BJ (cell line): ENCODE results near the gene PPP1R11. TPM values are rescaled to one million over a fixed set of nuclear protein-coding genes. Genes with fewer than 3 reads are reported as not detected.

Experiments
- CTCF ChIA-PET: fragments of 350-600 bp; formaldehyde crosslinking; extraction: SDS; loops from one replicate; lab custom pipeline; 2021; ENCODE audit warnings: antibody characterized with exemption, inconsistent platforms; lab: Yijun Ruan, JAX
- POLR2A ChIA-PET: fragments of 300-600 bp; sonication (Branson Sonifier 250); formaldehyde crosslinking; extraction: SDS; loops from one replicate; lab custom pipeline; 2021; ENCODE audit warnings: antibody characterized with exemption; lab: Charles Lee
- DNase-seq: peaks from one replicate; pipeline ENCODE4 v3.0.0-alpha.2; 2011; ENCODE audit warnings: low read depth
- H3K27me3 ChIP-seq: 2 replicates; pipeline ENCODE4 v1.6.0; 2011; ENCODE audit warnings: low read length; ENCODE audit not compliant: control insufficient read depth, insufficient read depth
- H3K36me3 ChIP-seq: 2 replicates; pipeline ENCODE4 v1.5.1; 2011; ENCODE audit warnings: low read length; ENCODE audit not compliant: control insufficient read depth, insufficient read depth
- H3K4me3 ChIP-seq: 2 replicates; pipeline ENCODE4 v1.5.1; 2011; ENCODE audit warnings: low read depth, mild to moderate bottlenecking, control low read depth, low read length
- CTCF ChIP-seq: IDR thresholded peaks from 2 replicates; pipeline ENCODE4 v1.5.1; 2011; ENCODE audit warnings: low read depth, mild to moderate bottlenecking, control low read depth, inconsistent platforms, low read length, moderate library complexity; ENCODE audit not compliant: insufficient read depth
- polyA plus RNA-seq: library from polyadenylated mRNA; depleted of rRNA; stranded (reverse); fragments of >200 nt; gene quantifications from 2 replicates; pipeline ENCODE4 v1.2.3, GENCODE V29; 2011

Gene PPP1R11
- polyA plus RNA-seq, 1 experiment, result 56.4 TPM

- ChIA-PET CTCF (interaction anchor here (0.7 to 3.6 kb wide), 3 partner anchors 9 to 434 kb away, joined by 3 to 21 read pairs (median 3); no protein-coding TSS in a partner anchor), POLR2A (no interaction called here)
- Histone ChIP-seq H3K4me3 (no peak overlapping the region), H3K27me3 (peaks cover 15% of the 10 kb centered on the region), H3K36me3 (no peaks in the 10 kb centered on the region)
- no peak for TF ChIP-seq CTCF
- no peak for DNase-seq
These were observed 27.1 kb downstream of the PPP1R11 start for GRCh38 chr6:30093951-30094661.

DNA sequence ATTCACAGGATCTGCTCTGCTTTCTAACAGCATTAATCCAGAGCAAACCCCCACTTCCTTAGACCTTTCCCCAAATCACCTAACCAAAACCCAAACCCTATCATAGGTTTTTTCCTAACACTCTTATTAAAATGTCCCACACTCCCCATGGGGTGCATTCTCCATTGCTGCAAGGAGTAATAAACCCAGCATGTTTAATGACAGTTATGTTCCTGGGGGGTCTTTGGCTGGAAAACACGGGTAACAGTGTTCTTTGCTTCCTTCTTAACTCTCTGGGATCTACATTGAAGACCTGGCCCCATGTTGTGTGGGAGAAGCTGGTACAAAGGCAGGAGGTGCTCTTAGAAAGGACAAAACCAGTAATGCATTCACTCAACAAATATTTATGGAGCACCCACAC is 29.8 kb downstream of the PPP1R11 start:
- Histone ChIP-seq H3K27me3 (peaks cover 35% of the 10 kb centered on the region), H3K4me3 (no peak overlapping the region), H3K36me3 (no peaks in the 10 kb centered on the region)
- ChIA-PET CTCF (interaction anchor here (0.6 to 2.3 kb wide), 3 partner anchors 21 to 95 kb away, joined by 3 to 9 read pairs (median 4); no protein-coding TSS in a partner anchor), POLR2A (no interaction called here)
- no peak for DNase-seq
- TF ChIP-seq CTCF, result no peak

DNA sequence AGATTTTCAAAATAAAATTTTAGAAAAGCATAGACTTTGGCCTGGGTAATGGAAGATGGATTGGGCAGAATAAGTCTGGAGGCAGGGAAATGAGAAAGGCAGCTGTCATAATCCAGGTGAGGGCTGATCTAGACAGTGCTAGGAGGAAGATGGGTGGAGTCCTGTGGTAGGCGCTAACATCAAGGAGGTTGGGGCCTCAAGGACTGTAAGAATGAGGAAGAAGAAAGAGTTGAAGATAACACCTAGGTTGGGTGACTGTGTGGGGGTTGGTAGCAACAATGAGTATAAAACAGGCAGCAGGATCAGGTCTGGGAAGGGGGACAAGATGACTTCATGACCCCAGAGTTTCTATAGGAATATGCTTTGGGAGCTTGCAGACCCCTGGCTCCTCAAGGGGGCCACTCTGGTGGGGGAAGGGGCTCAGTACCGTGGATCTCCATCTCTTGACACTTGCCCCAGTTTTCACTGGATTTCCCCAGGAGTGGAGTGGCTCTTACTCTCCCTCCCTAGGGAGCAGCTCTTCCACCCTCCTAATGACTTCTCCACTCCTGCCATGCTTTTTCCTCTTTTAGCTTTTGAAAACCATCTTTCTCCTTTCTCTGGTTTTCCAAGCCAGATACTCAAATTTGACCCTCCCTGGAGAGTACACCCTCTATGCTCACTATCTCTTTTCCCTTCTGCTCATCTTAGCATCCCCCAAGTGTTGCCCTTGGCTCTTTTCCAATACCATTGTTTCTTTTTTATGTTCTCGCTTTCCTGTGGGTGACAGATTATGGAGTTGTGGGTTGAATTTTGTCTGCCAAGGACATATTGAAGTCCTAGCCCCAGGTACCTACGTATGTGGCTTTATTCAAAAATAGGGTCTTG is 31.1 kb downstream of the PPP1R11 start:
- ChIA-PET CTCF (interaction anchor here (2.3 kb wide), 1 partner anchor 33 kb away, joined by 9 read pairs; no protein-coding TSS in a partner anchor), POLR2A (no interaction called here)
- TF ChIP-seq CTCF, result no peak
- no peak for DNase-seq
- Histone ChIP-seq H3K4me3 (no peak overlapping the region), H3K36me3 (no peaks in the 10 kb centered on the region), H3K27me3 (peaks cover 35% of the 10 kb centered on the region)

DNA sequence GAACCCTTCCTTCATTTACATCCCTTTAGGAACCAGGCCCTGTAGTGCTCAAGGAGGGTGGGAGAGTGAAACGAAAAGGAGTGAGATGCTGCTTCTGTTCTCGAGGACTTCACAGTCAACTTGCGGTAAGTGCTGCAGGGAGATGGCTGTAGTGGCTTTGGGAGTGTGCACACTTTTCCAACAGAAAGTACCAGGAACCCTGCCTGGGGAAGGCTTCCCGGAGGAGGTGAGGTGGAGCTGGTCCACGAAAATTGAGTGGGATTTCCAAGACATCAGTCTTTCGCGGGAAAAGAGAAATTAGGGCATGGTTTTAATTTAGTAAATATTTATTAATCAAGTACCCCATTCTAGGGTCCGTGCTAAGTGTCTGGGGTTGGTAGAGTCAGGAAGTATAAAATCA is 33.2 kb downstream of the PPP1R11 start:
- H3K36me3 ChIP-seq, result no peaks in the 10 kb centered on the region
- no peak for TF ChIP-seq CTCF
- DNase-seq, result no peak
- H3K4me3 ChIP-seq, result no peak overlapping the region
- ChIA-PET POLR2A (no interaction called here), CTCF (interaction anchor here (1.5 kb wide), 1 partner anchor 31 kb away, joined by 9 read pairs; no protein-coding TSS in a partner anchor)
- peaks cover 35% of the 10 kb centered on the region for H3K27me3 ChIP-seq
